ENCODE measurements around the gene LIPA. TPM values are rescaled to one million over a fixed set of nuclear protein-coding genes. Genes with fewer than 3 reads are reported as not detected.

LIPA gene
- polyA plus RNA-seq, 1 donor (not counting 4 experiments of a cell fraction or from before 2014, with no cell fraction given), result 156 TPM

- no peaks in the 10 kb centered on the region for H3K9me3 ChIP-seq (ENCODE audit: control insufficient read depth, low read depth, low read length)
- no peak for TF ChIP-seq EZH2 (IDR thresholded peaks at IDR 0.05; ENCODE audit: low read length)
- TF ChIP-seq CTCF (optimal IDR thresholded peaks at IDR 0.05 in 1 of 3, IDR thresholded peaks at IDR 0.05 in 1 of 3, conservative IDR thresholded peaks at IDR 0.05 in 1 of 3; ENCODE audit: extremely low read depth in 1 of 3, insufficient read depth in 2 of 3, low read length in 3 of 3), result no peak
- H3K4me2 ChIP-seq (ENCODE audit: control insufficient read depth, extremely low read depth, insufficient read depth, low read depth, low read length), result no peak overlapping the region
- H3K79me2 ChIP-seq (ENCODE audit: control insufficient read depth, insufficient read depth, low read length), result no peaks in the 10 kb centered on the region
- no peaks in the 10 kb centered on the region for H4K20me1 ChIP-seq (ENCODE audit: control insufficient read depth, extremely low read depth, insufficient read depth, low read length)
- no peak overlapping the region for H3K4me3 ChIP-seq (ENCODE audit: control insufficient read depth in 2 of 3, extremely low read depth in 1 of 3, insufficient read depth in 2 of 3, low read depth in 1 of 3, low read length in 3 of 3)
- H3K36me3 ChIP-seq (ENCODE audit: control insufficient read depth in 2 of 2, extremely low read depth in 1 of 2, insufficient read depth in 2 of 2, low read length in 2 of 2), result no peaks in the 10 kb centered on the region
- H3K4me1 ChIP-seq (ENCODE audit: control insufficient read depth, extremely low read depth, insufficient read depth, low read length), result no peaks in the 10 kb centered on the region
- H3K9ac ChIP-seq (ENCODE audit: control insufficient read depth, extremely low read depth, insufficient read depth, low read length), result no peak overlapping the region
- dilution Hi-C loops (cut with MboI; ENCODE audit: extremely low pct_ligation_motif_present, low sequenced_read_pairs), result no loop called here
- DNase-seq (ENCODE audit: low read depth, low spot score), result no peak
- H2AFZ ChIP-seq (ENCODE audit: control insufficient read depth, low read length), result no peak overlapping the region
- H3K9me1 ChIP-seq (ENCODE audit: control insufficient read depth, extremely low read depth, insufficient read depth, low read length), result no peaks in the 10 kb centered on the region
- H3K27ac ChIP-seq (ENCODE audit: control insufficient read depth, insufficient read depth, low read length), result no peak overlapping the region
- H3K27me3 ChIP-seq (ENCODE audit: control insufficient read depth, extremely low read depth, insufficient read depth, low read length), result no peaks in the 10 kb centered on the region
- FAIRE-seq, result no peak
These were observed 68.0 kb downstream of the LIPA start for GRCh38 chr10:89183571-89183970.

GRCh38 chr10:89182894-89183293 lies 68.7 kb downstream of the LIPA start:
- Histone ChIP-seq H3K4me2 (ENCODE audit: control insufficient read depth, extremely low read depth, insufficient read depth, low read depth, low read length) (no peak overlapping the region), H2AFZ (ENCODE audit: control insufficient read depth, low read length) (no peak overlapping the region), H3K9me3 (ENCODE audit: control insufficient read depth, low read depth, low read length) (no peaks in the 10 kb centered on the region), H4K20me1 (ENCODE audit: control insufficient read depth, extremely low read depth, insufficient read depth, low read length) (no peaks in the 10 kb centered on the region), H3K27ac (ENCODE audit: control insufficient read depth, insufficient read depth, low read length) (no peak overlapping the region), H3K4me3 (ENCODE audit: control insufficient read depth in 2 of 3, extremely low read depth in 1 of 3, insufficient read depth in 2 of 3, low read depth in 1 of 3, low read length in 3 of 3) (no peak overlapping the region), H3K9me1 (ENCODE audit: control insufficient read depth, extremely low read depth, insufficient read depth, low read length) (no peaks in the 10 kb centered on the region), H3K27me3 (ENCODE audit: control insufficient read depth, extremely low read depth, insufficient read depth, low read length) (no peaks in the 10 kb centered on the region), H3K36me3 (ENCODE audit: control insufficient read depth in 2 of 2, extremely low read depth in 1 of 2, insufficient read depth in 2 of 2, low read length in 2 of 2) (no peaks in the 10 kb centered on the region), H3K4me1 (ENCODE audit: control insufficient read depth, extremely low read depth, insufficient read depth, low read length) (no peaks in the 10 kb centered on the region), H3K79me2 (ENCODE audit: control insufficient read depth, insufficient read depth, low read length) (no peaks in the 10 kb centered on the region), H3K9ac (ENCODE audit: control insufficient read depth, extremely low read depth, insufficient read depth, low read length) (no peak overlapping the region)
- DNase-seq (ENCODE audit: low read depth, low spot score), result no peak
- dilution Hi-C loops (cut with MboI; ENCODE audit: extremely low pct_ligation_motif_present, low sequenced_read_pairs), result no loop called here
- no peak for FAIRE-seq
- TF ChIP-seq CTCF (optimal IDR thresholded peaks at IDR 0.05 in 1 of 3, IDR thresholded peaks at IDR 0.05 in 1 of 3, conservative IDR thresholded peaks at IDR 0.05 in 1 of 3; ENCODE audit: extremely low read depth in 1 of 3, insufficient read depth in 2 of 3, low read length in 3 of 3) (no peak), EZH2 (IDR thresholded peaks at IDR 0.05; ENCODE audit: low read length) (no peak)
